Liver (tissue), 9 donors: ENCODE measurements around the gene PTHLH. TPM values are rescaled to one million over a fixed set of nuclear protein-coding genes. Genes with fewer than 3 reads are reported as not detected.

Experiments
- DNase-seq: peaks from one replicate; pipeline ENCODE4 v3.0.0-alpha.2; 2017; ENCODE audit warnings: low spot score
- H3K27ac ChIP-seq, 2 donors: one replicate each; pipeline ENCODE4 v1.7.0; 2013; ENCODE audit warnings: inconsistent platforms in 2 of 2, low read length in 2 of 2, control low read depth in 1 of 2, low read depth in 1 of 2, mild to moderate bottlenecking in 1 of 2
- H3K27me3 ChIP-seq, 4 donors: one replicate each; pipeline versions ENCODE4 v1.6.1 to v1.7.0; 2013; ENCODE audit warnings: low read length in 3 of 4, inconsistent platforms in 1 of 4, mild to moderate bottlenecking in 1 of 4, moderate library complexity in 1 of 4; ENCODE audit not compliant: control insufficient read depth in 4 of 4, insufficient read depth in 4 of 4
- H3K36me3 ChIP-seq, 4 donors: one replicate each; pipeline versions ENCODE4 v1.6.1 to v1.7.0; 2013; ENCODE audit warnings: low read length in 3 of 4, mild to moderate bottlenecking in 3 of 4, low read depth in 1 of 4, moderate library complexity in 1 of 4; ENCODE audit not compliant: control insufficient read depth in 4 of 4, insufficient read depth in 3 of 4
- H3K4me1 ChIP-seq, 4 donors: one replicate each; pipeline versions ENCODE4 v1.6.1 to v1.7.0; 2013; ENCODE audit warnings: low read length in 3 of 4, mild to moderate bottlenecking in 3 of 4, moderate library complexity in 1 of 4; ENCODE audit not compliant: control insufficient read depth in 4 of 4, insufficient read depth in 4 of 4
- H3K4me3 ChIP-seq, 3 donors: one replicate each; pipeline versions ENCODE4 v1.6.1 to v1.7.0; 2013; ENCODE audit warnings: low read length in 3 of 3, control low read depth in 1 of 3, low read depth in 1 of 3, mild to moderate bottlenecking in 1 of 3
- H3K9ac ChIP-seq, 2 donors: one replicate each; pipeline ENCODE4 v1.7.0; 2013; ENCODE audit warnings: low read length in 2 of 2, mild to moderate bottlenecking in 2 of 2, moderate library complexity in 2 of 2, control low read depth in 1 of 2, low read depth in 1 of 2
- H3K9me3 ChIP-seq, 4 donors: one replicate each; pipeline versions ENCODE4 v1.6.1 to v1.7.0; 2013; ENCODE audit warnings: low read length in 3 of 4; ENCODE audit not compliant: control insufficient read depth in 4 of 4
- EGR1 ChIP-seq, 2 donors: IDR thresholded peaks; 2 replicates each; pipeline ENCODE4 v1.6.1; 2016 to 2018; ENCODE audit warnings: antibody characterized with exemption in 2 of 2, low read depth in 2 of 2
- FOXA1 ChIP-seq: IDR thresholded peaks from 2 replicates; pipeline ENCODE4 v1.6.1; 2016; ENCODE audit warnings: antibody characterized with exemption
- FOXA2 ChIP-seq: IDR thresholded peaks from 2 replicates; pipeline ENCODE4 v1.6.1; 2016; ENCODE audit warnings: antibody characterized with exemption
- GABPA ChIP-seq, 2 donors: IDR thresholded peaks in 1 of 2; conservative IDR thresholded peaks in 1 of 2; 2 replicates each; pipeline ENCODE4 v1.6.1; 2016; ENCODE audit warnings: antibody characterized with exemption in 2 of 2, mild to moderate bottlenecking in 1 of 2, moderate library complexity in 1 of 2
- HNF4A ChIP-seq, 2 donors: conservative IDR thresholded peaks; 2 replicates each; pipeline ENCODE4 v1.6.1; 2016; ENCODE audit warnings: antibody characterized with exemption in 2 of 2, mild to moderate bottlenecking in 2 of 2
- HNF4G ChIP-seq: IDR thresholded peaks from 2 replicates; pipeline ENCODE4 v1.6.1; 2016; ENCODE audit warnings: antibody characterized with exemption
- JUND ChIP-seq, 2 donors: IDR thresholded peaks; 2 replicates each; pipeline ENCODE4 v1.6.1; 2016; ENCODE audit warnings: antibody characterized with exemption in 2 of 2
- NR2F2 ChIP-seq: IDR thresholded peaks from 2 replicates; pipeline ENCODE4 v1.6.1; 2016; ENCODE audit warnings: antibody characterized with exemption
- RAD21 ChIP-seq, 2 donors: IDR thresholded peaks; 2 replicates each; pipeline ENCODE4 v1.6.1; 2016; ENCODE audit warnings: antibody characterized with exemption in 2 of 2, mild to moderate bottlenecking in 2 of 2
- RXRA ChIP-seq, 2 donors: IDR thresholded peaks; 2 replicates each; pipeline ENCODE4 v1.6.1; 2017 to 2018; ENCODE audit warnings: antibody characterized with exemption in 2 of 2, mild to moderate bottlenecking in 1 of 2
- SP1 ChIP-seq: IDR thresholded peaks from 2 replicates; pipeline ENCODE4 v1.6.1; 2018; ENCODE audit warnings: antibody characterized with exemption, mild to moderate bottlenecking
- TAF1 ChIP-seq: conservative IDR thresholded peaks from 2 replicates; pipeline ENCODE4 v1.6.1; 2016; ENCODE audit warnings: antibody characterized with exemption, mild to moderate bottlenecking
- YY1 ChIP-seq: IDR thresholded peaks from 2 replicates; pipeline ENCODE4 v1.6.1; 2016; ENCODE audit warnings: antibody characterized with exemption, mild to moderate bottlenecking
- WGBS: extraction: QIAGEN DNeasy Blood & Tissue Kit; methylation state at CpG from one replicate; pipeline ENCODE4 v1.1.7; 2013; 5-methylcytosine and 5-hydroxymethylcytosine counted together
- polyA plus RNA-seq, 2 donors: library from polyadenylated mRNA; stranded (reverse) in 1 of 2; unstranded in 1 of 2; fragments of 200-250 nt in 1 of 2; fragments of >200 nt in 1 of 2; fragmentation: Nextera tagmentation in 1 of 2; extraction: Ambion mirVana in 1 of 2; gene quantifications; one replicate each; pipeline versions ENCODE4 v1.2.1 to v1.2.3, GENCODE V29; 2013 to 2015
- total RNA-seq, 2 donors: library from RNA; depleted of rRNA; stranded (reverse); fragments of >200 nt; gene quantifications; one replicate each; pipeline ENCODE4 v1.2.3, GENCODE V29; 2014
- TF ChIP-seq, protein P1 (sequence below): IDR thresholded peaks from 2 replicates; pipeline ENCODE4 v1.6.1; 2016; ENCODE audit warnings: antibody characterized with exemption
- TF ChIP-seq, protein P2 (sequence below): IDR thresholded peaks from 2 replicates; pipeline ENCODE4 v1.6.1; 2016; ENCODE audit warnings: antibody characterized with exemption
- TF ChIP-seq, protein P3 (sequence below): fragments of 150-350 bp; IDR thresholded peaks from 2 replicates; pipeline ENCODE4 v1.5.1; 2017; ENCODE audit warnings: improper control_type of control experiment, low read depth, low read length; ENCODE audit not compliant: missing input control
- TF ChIP-seq, protein P4 (sequence below): IDR thresholded peaks from 2 replicates; pipeline ENCODE4 v1.6.1; 2016; ENCODE audit warnings: antibody characterized with exemption, mild to moderate bottlenecking
- TF ChIP-seq, protein P5 (sequence below): IDR thresholded peaks from 2 replicates; pipeline ENCODE4 v1.6.1; 2016; ENCODE audit warnings: antibody characterized with exemption
- donor health status: healthy.
- donor health status: healthy.
- donor health status: healthy.
- donor health status: healthy.
- donor health status: healthy.

PTHLH gene
- total and polyA plus RNA-seq, 4 donors, result not detected

DNA sequence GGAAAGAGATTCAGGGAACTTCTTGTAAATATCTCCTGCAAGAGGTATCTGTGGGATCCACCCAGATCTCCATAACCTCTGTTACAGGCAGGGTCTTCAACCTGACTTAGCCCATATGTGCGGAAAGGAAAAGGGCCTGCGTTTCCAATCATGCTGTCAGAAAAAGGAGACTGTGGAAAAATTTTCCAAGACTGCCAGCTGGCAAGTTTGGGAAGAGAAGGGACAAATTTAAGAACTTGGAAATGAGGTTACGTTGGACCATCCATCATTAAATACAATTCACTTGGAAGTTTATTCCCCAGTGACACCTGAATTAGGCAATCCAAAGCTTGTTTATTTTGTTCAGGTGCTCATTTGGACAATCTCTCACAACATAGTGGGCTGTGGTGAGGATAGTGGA, 13.9 kb downstream of the PTHLH start (continued):
- no peak for TF ChIP-seq HNF4G
- TF ChIP-seq FOXA1, result no peak
- TF ChIP-seq GABPA (IDR thresholded peaks at IDR 0.05 in 1 of 2, conservative IDR thresholded peaks at IDR 0.05 in 1 of 2), result no peak
- no peak for TF ChIP-seq RAD21 (IDR thresholded peaks at IDR 0.05)
- no peak for TF ChIP-seq FOXA2
- TF ChIP-seq YY1, result no peak
- TF ChIP-seq SP1, result no peak
- no peak for TF ChIP-seq NR2F2

DNA sequence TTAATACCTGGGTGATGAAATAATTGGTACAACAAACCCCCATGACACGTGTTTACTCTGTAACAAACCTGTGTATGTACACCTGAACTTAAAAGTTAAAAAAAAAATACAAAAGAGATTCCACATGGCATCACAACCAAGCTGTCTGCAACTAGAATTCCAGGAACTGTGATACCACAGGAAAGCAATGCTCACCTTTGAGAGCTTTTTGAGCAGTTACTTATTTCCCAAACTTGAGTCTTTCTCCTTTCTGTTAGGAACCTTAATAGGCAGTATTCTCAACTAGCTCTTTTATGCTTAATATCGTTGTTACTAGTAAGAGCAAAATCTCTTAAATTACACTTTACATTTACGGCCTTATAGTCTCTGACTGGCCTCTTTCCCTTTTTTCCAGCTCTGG, 15.2 kb downstream of the PTHLH start:
- Histone ChIP-seq H3K27me3 (peaks cover 0 to 6% (median 0%) of the 10 kb centered on the region in 4 donors), H3K36me3 (no peaks in the 10 kb centered on the region), H3K4me3 (no peak overlapping the region), H3K9ac (no peak overlapping the region), H3K9me3 (no peaks in the 10 kb centered on the region), H3K27ac (no peak overlapping the region), H3K4me1 (no peaks in the 10 kb centered on the region)
- WGBS, result 76% methylated on average over 3 of the region's 3 CpGs
- DNase-seq, result no peak
- TF ChIP-seq TAF1 (no peak), HNF4G (no peak), JUND (IDR thresholded peaks at IDR 0.05) (no peak), SP1 (no peak), RXRA (IDR thresholded peaks at IDR 0.05) (no peak), HNF4A (conservative IDR thresholded peaks at IDR 0.05) (no peak), EGR1 (IDR thresholded peaks at IDR 0.05; ENCODE audit: low read depth in 2 of 2) (no peak), FOXA1 (no peak), FOXA2 (no peak), YY1 (no peak), NR2F2 (no peak), GABPA (IDR thresholded peaks at IDR 0.05 in 1 of 2, conservative IDR thresholded peaks at IDR 0.05 in 1 of 2) (no peak), RAD21 (IDR thresholded peaks at IDR 0.05) (no peak)
- TF ChIP-seq, protein P1, sequence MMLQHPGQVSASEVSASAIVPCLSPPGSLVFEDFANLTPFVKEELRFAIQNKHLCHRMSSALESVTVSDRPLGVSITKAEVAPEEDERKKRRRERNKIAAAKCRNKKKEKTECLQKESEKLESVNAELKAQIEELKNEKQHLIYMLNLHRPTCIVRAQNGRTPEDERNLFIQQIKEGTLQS, result no peak
- TF ChIP-seq, protein P2, sequence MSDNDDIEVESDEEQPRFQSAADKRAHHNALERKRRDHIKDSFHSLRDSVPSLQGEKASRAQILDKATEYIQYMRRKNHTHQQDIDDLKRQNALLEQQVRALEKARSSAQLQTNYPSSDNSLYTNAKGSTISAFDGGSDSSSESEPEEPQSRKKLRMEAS, result no peak
- TF ChIP-seq, protein P3, sequence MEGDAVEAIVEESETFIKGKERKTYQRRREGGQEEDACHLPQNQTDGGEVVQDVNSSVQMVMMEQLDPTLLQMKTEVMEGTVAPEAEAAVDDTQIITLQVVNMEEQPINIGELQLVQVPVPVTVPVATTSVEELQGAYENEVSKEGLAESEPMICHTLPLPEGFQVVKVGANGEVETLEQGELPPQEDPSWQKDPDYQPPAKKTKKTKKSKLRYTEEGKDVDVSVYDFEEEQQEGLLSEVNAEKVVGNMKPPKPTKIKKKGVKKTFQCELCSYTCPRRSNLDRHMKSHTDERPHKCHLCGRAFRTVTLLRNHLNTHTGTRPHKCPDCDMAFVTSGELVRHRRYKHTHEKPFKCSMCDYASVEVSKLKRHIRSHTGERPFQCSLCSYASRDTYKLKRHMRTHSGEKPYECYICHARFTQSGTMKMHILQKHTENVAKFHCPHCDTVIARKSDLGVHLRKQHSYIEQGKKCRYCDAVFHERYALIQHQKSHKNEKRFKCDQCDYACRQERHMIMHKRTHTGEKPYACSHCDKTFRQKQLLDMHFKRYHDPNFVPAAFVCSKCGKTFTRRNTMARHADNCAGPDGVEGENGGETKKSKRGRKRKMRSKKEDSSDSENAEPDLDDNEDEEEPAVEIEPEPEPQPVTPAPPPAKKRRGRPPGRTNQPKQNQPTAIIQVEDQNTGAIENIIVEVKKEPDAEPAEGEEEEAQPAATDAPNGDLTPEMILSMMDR, result no peak
- TF ChIP-seq, protein P4, sequence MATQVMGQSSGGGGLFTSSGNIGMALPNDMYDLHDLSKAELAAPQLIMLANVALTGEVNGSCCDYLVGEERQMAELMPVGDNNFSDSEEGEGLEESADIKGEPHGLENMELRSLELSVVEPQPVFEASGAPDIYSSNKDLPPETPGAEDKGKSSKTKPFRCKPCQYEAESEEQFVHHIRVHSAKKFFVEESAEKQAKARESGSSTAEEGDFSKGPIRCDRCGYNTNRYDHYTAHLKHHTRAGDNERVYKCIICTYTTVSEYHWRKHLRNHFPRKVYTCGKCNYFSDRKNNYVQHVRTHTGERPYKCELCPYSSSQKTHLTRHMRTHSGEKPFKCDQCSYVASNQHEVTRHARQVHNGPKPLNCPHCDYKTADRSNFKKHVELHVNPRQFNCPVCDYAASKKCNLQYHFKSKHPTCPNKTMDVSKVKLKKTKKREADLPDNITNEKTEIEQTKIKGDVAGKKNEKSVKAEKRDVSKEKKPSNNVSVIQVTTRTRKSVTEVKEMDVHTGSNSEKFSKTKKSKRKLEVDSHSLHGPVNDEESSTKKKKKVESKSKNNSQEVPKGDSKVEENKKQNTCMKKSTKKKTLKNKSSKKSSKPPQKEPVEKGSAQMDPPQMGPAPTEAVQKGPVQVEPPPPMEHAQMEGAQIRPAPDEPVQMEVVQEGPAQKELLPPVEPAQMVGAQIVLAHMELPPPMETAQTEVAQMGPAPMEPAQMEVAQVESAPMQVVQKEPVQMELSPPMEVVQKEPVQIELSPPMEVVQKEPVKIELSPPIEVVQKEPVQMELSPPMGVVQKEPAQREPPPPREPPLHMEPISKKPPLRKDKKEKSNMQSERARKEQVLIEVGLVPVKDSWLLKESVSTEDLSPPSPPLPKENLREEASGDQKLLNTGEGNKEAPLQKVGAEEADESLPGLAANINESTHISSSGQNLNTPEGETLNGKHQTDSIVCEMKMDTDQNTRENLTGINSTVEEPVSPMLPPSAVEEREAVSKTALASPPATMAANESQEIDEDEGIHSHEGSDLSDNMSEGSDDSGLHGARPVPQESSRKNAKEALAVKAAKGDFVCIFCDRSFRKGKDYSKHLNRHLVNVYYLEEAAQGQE, result no peak
- TF ChIP-seq, protein P5, sequence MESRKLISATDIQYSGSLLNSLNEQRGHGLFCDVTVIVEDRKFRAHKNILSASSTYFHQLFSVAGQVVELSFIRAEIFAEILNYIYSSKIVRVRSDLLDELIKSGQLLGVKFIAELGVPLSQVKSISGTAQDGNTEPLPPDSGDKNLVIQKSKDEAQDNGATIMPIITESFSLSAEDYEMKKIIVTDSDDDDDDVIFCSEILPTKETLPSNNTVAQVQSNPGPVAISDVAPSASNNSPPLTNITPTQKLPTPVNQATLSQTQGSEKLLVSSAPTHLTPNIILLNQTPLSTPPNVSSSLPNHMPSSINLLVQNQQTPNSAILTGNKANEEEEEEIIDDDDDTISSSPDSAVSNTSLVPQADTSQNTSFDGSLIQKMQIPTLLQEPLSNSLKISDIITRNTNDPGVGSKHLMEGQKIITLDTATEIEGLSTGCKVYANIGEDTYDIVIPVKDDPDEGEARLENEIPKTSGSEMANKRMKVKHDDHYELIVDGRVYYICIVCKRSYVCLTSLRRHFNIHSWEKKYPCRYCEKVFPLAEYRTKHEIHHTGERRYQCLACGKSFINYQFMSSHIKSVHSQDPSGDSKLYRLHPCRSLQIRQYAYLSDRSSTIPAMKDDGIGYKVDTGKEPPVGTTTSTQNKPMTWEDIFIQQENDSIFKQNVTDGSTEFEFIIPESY, result no peak
